Esophagus muscularis mucosa (tissue), 4 donors: Measurements from ENCODE around the gene YWHAE. TPM values are rescaled to one million over a fixed set of nuclear protein-coding genes. Genes with fewer than 3 reads are reported as not detected.
"Not testable (repeated sequence)": the region's sequence is repeated elsewhere in the genome, so short reads cannot be mapped to it uniquely, and the experiment has no call there.

Experiments used
- DNase-seq: peaks from one replicate; pipeline ENCODE4 v3.0.0-alpha.2; 2017; ENCODE audit errors: extremely low spot score
- H3K27ac ChIP-seq, 4 donors: fragments of 200-600 bp; sonication (generic); replicated peaks in 1 of 4; 1 replicate in 3 of 4; 2 replicates in 1 of 4; pipeline ENCODE4 v1.5.1; 2016 to 2019; ENCODE audit warnings: mild to moderate bottlenecking in 1 of 4
- H3K27me3 ChIP-seq, 4 donors: fragments of 200-600 bp; sonication (generic); one replicate each; pipeline versions ENCODE4 v1.5.1 to v1.6.0; 2016 to 2019
- H3K36me3 ChIP-seq, 4 donors: fragments of 200-600 bp; sonication (generic); one replicate each; pipeline ENCODE4 v1.5.1; 2016 to 2019
- H3K4me1 ChIP-seq, 4 donors: fragments of 200-600 bp; sonication (generic); one replicate each; pipeline ENCODE4 v1.5.1; 2016 to 2019
- H3K4me3 ChIP-seq, 4 donors: fragments of 200-600 bp; sonication (generic); 1 replicate in 2 of 4; 2 replicates in 2 of 4; pipeline ENCODE4 v1.5.1; 2016 to 2019; ENCODE audit warnings: mild to moderate bottlenecking in 4 of 4, moderate library complexity in 1 of 4
- H3K9me3 ChIP-seq, 4 donors: fragments of 200-600 bp; sonication (generic); 1 replicate in 3 of 4; 2 replicates in 1 of 4; pipeline ENCODE4 v1.5.1; 2016 to 2019
- EP300 ChIP-seq: sonication (generic); formaldehyde crosslinking; IDR thresholded peaks from one replicate; pipeline ENCODE4 v1.6.1; 2017; ENCODE audit warnings: antibody characterized with exemption
- POLR2A ChIP-seq: fragments of 450-650 bp; IDR thresholded peaks from one replicate; pipeline ENCODE4 v1.6.1; 2017; ENCODE audit warnings: antibody characterized with exemption, moderate library complexity, mild to moderate bottlenecking, low read depth
- POLR2AphosphoS5 ChIP-seq, 2 donors: sonication (generic); formaldehyde crosslinking; IDR thresholded peaks; one replicate each; pipeline ENCODE4 v1.6.1; 2017; ENCODE audit warnings: antibody characterized with exemption in 2 of 2
- WGBS: methylation state at CpG from one replicate; pipeline ENCODE4 v1.1.5; 2018; 5-methylcytosine and 5-hydroxymethylcytosine counted together
- intact Hi-C: fragments of 100-400 bp; cut with DNase I; formaldehyde crosslinking; loops from one replicate; pipeline ENCODE4 v1.15.1; 2023
- total RNA-seq, 4 donors: library from RNA; depleted of rRNA; stranded (reverse); fragments of >200 nt; gene quantifications; one replicate each; pipeline versions ENCODE4 v1.1.0 to v1.2.1, GENCODE V29; 2016
- TF ChIP-seq, protein P1 (sequence below), 3 experiments: fragments of 200-600 bp in 2 of 3; fragments of 450-650 bp in 1 of 3; sonication (generic) in 2 of 3; IDR thresholded peaks; one replicate each; pipeline ENCODE4 v1.5.1; 2017 to 2019; ENCODE audit warnings: antibody characterized with exemption in 3 of 3, mild to moderate bottlenecking in 2 of 3, moderate library complexity in 1 of 3

The YWHAE gene
- total RNA-seq, 4 donors from 2014 or later, result 329 to 408 (median 364) TPM

DNA sequence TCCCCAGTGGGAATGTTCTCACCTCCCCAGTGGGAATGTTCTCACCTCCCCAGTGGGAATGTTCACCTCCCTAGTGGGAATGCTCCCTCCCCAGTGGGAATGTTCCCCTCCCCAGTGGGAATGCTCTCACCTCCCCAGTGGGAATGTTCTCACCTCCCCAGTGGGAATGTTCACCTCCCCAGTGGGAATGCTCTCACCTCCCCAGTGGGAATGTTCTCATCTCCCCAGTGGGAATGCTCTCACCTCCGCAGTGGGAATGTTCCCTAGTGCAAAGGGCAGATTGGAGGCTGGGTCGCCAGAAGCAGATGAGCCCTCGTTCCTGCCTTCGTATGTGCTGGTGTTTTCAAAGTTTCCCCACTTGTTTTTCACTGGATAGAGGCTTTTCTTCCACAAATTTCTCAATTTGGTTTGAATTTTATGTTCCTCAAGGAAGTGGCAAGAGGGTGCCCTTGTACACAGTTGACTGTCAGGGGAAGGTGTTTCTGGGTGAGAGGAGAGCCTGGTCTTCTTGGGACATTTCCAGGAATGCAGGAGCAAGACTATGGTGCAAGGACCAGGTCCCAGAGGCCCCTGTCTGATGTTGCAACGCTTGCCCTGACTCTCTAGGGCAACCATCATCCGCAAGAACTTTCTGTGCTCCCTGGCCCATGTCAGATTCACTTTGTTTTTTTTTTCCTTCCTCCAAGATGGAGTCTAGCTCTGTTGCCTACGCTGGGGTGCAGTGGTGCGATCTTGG is 86.6 kb downstream of the YWHAE start:
- Histone ChIP-seq H3K27me3 (peaks cover 0 to 39% (median 2%) of the 10 kb centered on the region in 4 donors), H3K4me3 (no peak overlapping the region), H3K4me1 (peaks cover 4 to 6% (median 4%) of the 10 kb centered on the region in 4 donors), H3K9me3 (no peaks in the 10 kb centered on the region), H3K36me3 (no peaks in the 10 kb centered on the region), H3K27ac (no peak overlapping the region)
- WGBS, result 78% methylated on average over 8 of the region's 8 CpGs
- no peak for DNase-seq
- TF ChIP-seq POLR2AphosphoS5 (IDR thresholded peaks at IDR 0.05) (no peak), EP300 (no peak), POLR2A (no peak)
- TF ChIP-seq, protein P1, sequence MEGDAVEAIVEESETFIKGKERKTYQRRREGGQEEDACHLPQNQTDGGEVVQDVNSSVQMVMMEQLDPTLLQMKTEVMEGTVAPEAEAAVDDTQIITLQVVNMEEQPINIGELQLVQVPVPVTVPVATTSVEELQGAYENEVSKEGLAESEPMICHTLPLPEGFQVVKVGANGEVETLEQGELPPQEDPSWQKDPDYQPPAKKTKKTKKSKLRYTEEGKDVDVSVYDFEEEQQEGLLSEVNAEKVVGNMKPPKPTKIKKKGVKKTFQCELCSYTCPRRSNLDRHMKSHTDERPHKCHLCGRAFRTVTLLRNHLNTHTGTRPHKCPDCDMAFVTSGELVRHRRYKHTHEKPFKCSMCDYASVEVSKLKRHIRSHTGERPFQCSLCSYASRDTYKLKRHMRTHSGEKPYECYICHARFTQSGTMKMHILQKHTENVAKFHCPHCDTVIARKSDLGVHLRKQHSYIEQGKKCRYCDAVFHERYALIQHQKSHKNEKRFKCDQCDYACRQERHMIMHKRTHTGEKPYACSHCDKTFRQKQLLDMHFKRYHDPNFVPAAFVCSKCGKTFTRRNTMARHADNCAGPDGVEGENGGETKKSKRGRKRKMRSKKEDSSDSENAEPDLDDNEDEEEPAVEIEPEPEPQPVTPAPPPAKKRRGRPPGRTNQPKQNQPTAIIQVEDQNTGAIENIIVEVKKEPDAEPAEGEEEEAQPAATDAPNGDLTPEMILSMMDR (IDR thresholded peaks at IDR 0.05), result no peak
- intact Hi-C loops, result no loop called here

DNA sequence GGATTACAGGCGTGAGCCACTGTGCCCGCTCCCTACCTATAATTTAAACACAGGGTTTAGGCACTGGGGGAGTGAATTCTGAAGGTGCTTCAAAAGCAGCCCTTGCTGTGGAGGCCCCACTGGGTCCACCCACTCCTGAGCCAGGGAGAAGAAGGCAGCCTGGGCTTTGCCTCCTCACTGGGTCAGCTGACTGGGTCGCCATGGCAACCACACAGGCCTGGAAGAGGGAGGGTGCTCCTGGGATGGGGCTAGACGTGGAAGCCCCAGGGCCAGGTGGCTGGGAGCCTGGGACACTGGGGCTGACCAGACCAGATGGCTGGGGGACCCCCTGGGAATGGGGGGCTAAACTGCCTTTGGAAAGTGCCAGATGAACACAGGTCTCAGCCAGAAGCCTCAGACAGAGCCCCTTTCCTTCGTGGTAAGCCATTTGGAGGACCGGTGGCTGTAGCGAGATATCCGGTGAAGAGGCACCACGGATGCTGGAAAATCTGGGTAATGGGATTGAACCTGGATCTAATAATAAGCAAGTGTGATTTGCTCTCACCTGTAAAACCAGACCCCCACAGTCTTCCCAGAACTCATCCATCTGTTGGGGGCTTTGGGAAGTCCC is 87.7 kb downstream of the YWHAE start:
- no peaks in the 10 kb centered on the region for H3K9me3 ChIP-seq
- whole genome bisulfite sequencing, result 72% methylated on average over 7 of the region's 9 CpGs
- peaks cover 0 to 45% (median 2%) of the 10 kb centered on the region in 4 donors for H3K27me3 ChIP-seq
- H3K27ac ChIP-seq, result no peak overlapping the region
- no peak overlapping the region for H3K4me3 ChIP-seq
- H3K36me3 ChIP-seq, result no peaks in the 10 kb centered on the region
- peaks cover 0 to 3% (median 0%) of the 10 kb centered on the region in 4 donors for H3K4me1 ChIP-seq
- no peak for DNase-seq
- intact Hi-C loops, result no loop called here
- TF ChIP-seq, protein P1 (IDR thresholded peaks at IDR 0.05), result no peak
- TF ChIP-seq EP300 (no peak), POLR2AphosphoS5 (IDR thresholded peaks at IDR 0.05) (no peak), POLR2A (no peak)

DNA sequence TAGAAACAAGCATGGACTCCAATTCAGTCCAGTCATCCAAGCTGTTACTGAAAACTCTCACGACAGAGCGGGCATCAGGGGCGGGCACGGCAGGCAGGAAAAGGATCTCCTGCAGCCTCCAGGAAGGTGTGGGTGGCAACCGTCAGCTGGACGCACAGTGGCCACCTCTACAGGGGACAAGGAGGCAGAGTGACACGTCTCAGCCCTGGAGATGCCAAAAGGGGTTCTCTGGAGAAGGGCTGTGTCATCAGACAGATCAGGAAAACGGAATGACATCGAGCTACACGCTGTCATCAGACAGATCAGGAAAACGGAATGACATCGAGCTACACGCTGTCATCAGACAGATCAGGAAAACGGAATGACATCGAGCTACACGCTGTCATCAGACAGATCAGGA is 92.2 kb downstream of the YWHAE start:
- H3K36me3 ChIP-seq, H3K4me3 ChIP-seq, H3K9me3 ChIP-seq, DNase-seq, H3K27ac ChIP-seq, intact Hi-C loops, H3K4me1 ChIP-seq: not testable (repeated sequence)
- 75% methylated on average over 9 of the region's 16 CpGs for WGBS
- peaks cover 0 to 60% (median 0%) of the 10 kb centered on the region in 4 donors for H3K27me3 ChIP-seq

DNA sequence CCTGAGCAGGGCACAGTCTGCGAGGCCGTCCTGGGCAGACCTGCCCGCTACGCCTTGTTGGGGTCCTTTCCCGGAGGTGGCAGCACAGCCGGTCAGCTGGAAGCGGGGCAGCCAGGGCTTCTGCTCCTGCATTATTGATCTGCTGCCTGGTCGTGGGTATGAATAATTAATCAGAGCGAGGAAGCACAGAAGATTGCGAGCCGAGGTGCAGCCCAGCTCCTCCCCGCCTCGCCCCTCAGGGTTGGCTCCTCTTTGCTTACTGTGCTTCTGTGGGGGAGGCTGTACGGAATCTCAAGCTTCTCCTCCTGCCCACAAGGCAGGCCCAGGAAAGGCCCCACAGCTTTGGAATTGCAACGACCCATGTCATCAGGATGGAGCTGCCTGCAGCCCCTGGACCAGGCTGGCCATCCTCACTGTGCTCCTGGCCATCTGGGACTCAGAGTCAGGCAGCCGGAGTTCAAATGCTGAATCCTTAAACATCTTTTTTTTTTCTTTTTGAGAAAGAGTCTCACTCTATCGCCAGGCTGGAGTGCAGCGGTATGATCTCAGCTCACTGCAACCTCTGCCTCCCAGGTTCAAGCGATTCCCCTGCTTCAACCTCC is 95.0 kb downstream of the YWHAE start:
- intact Hi-C loops, result no loop called here
- Histone ChIP-seq H3K4me1 (no peaks in the 10 kb centered on the region), H3K36me3 (no peaks in the 10 kb centered on the region), H3K4me3 (no peak overlapping the region), H3K27ac (no peak overlapping the region), H3K27me3 (peaks cover 0 to 76% (median 0%) of the 10 kb centered on the region in 4 donors), H3K9me3 (no peaks in the 10 kb centered on the region)
- DNase-seq, result no peak
- no peak for TF ChIP-seq EP300
- TF ChIP-seq POLR2A, result no peak
- no peak for TF ChIP-seq POLR2AphosphoS5 (IDR thresholded peaks at IDR 0.05)
- TF ChIP-seq, protein P1 (IDR thresholded peaks at IDR 0.05), result no peak
- WGBS, result 80% methylated on average over 19 of the region's 19 CpGs

DNA sequence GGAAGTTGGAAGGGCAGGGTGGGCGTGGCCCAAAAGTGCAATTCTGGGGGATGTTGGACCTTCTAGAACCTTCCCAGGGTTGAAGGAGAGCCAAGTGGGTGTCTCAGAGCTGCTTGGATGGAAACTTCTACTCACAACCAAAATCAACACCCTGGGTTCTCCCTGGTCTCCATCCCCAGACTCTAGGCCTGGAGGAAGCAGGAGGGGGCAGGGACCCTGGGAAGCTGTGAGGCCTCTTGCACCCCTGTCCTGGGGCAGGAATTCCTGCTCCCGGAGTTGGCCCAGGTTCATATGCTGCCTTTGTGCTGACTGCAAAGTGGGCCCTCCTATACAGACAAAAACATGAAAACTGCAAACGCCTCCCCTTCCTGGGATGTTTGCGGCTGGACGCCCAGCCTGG is 95.5 kb downstream of the YWHAE start:
- intact Hi-C loops, result no loop called here
- no peak overlapping the region for H3K4me3 ChIP-seq
- no peaks in the 10 kb centered on the region for H3K36me3 ChIP-seq
- H3K27ac ChIP-seq, result no peak overlapping the region
- peaks cover 0 to 81% (median 0%) of the 10 kb centered on the region in 4 donors for H3K27me3 ChIP-seq
- H3K9me3 ChIP-seq, result no peaks in the 10 kb centered on the region
- H3K4me1 ChIP-seq, result no peaks in the 10 kb centered on the region
- WGBS, result 79% methylated on average over 5 of the region's 5 CpGs
- TF ChIP-seq, protein P1 (IDR thresholded peaks at IDR 0.05), result no peak
- TF ChIP-seq POLR2AphosphoS5 (IDR thresholded peaks at IDR 0.05) (no peak), EP300 (no peak), POLR2A (no peak)
- DNase-seq, result no peak
